Fibroblast of peridontal ligament (primary cell): Measurements from ENCODE around the gene ANKRD13D.

Experiments used
- DNase-seq: peaks from one replicate; pipeline ENCODE4 v3.0.0-alpha.2; 2010; ENCODE audit errors: extremely low read depth

Gene ANKRD13D

DNA sequence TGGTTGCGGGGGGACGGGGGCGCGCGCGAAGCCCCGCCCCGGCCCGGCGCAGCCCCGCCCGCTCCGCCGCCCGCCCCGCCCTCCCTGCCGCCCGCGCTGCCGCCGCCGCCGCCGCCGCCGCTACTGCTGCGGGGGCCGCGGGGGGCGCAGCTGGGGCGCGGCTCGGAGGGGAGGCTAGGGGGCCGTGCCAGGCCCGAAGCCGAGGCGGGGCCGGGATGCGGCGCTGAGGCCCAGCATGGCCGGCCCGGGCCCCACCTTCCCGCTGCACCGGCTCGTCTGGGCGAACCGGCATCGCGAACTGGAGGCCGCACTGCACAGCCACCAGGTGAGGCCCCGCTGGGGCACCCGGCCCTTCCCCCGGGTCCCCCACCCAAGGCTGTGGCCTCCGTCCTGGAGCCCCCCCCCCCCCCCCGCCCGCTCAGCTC, at the start of gene ANKRD13D:
ANKRD13D (plus strand) TSS at position 78 of the 425 bp plus-strand sequence; CDS start at position 236, 158 bp downstream.
- DNase-seq = no peak

DNA sequence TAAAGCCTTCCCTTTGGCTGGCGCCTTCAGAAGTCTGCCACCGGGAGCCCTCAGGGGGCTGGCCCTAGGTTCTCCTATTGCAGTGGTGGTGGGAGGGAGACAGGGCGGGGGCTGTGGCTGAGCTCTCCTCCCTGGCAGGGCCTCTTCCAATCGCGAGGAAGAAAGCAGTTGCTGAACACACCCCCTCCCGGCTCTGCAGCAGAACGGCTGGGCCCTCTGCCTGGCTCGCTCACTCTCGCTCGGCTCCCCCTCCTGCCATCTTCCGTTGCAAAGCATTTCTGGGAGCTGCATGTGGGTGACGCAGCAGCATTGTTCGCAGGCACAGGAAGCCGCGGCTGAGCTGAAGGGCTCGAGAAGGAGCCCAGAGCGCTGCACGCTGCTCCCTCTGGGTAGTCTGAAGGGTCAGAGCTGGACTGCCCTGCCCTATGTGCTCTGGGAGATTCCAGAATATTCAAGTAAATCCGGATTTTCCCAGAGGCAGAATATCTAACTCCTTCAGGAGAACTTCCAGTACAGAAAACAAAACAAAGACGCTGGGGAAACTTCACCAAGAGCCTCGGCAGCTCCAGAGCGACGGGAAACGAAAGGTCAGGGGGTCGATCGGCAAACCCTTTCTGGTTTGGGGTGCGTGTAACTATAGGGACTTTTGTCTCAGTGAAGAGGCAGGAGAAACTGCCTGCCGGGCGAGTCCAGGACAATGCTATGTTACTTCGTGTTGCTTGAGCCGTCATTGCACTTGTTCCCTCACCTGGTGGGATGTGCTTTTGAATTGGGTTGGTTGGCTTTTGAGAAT, 49.1 kb upstream of the ANKRD13D start:
- DNase-seq = peak; percentile 97

DNA sequence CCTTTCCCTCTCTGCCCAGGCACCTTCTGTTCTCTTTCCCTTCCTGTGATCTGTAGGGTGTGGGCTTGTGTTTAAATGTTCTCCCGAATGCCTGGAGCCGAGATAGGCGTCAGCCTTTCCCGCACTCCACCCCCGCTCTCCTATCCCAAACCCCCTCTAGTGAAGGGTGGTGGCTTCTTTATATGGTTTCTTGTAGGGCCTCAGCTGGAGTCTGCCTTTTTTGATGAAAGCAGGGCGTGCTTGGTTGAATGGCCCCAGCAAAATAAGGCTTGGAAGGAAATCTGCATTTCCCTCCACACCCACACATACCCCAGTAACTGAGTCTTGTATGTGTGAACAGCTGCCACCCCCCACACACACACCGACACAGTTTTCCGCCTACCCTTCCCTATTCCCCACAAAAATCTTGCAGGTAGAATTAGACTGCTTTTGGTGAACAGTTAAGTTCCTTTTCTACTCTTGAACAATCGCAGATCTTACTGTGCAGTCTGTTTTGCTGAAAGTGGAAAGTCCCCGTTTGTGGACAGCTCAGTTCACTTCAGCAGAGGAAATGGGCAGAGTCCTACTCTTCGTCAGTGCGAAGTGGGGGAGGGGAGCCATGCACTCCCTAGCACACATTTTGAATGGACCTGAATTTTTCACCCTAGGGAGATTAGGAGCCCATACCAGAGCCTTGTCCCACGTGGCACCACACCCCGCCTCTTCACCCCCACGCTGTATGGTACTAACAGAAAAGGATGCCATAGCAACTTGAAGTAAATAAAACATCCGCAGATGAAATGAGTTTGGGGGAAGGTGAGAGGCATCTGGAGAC, 48.3 kb upstream of the ANKRD13D start:
- DNase-seq = peak; percentile 72

DNA sequence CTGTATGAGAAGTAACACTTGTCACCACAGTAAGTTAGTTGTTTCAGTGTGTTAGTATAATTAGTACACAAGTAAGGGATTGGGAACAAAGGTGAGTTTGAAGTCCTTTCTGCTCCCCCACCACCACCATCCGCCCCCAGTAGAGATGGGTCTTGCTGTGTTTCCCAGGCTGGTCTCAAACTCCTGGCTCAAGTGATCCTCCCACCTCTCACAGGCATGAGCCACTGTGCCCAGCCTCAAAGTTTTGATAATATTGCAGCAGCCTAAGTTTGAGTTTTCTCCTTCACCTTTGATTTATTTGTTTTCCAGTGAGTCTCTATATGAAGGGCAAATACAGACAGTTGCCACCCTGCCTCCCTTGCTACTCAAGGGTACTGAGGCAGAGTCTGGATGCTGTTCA, 46.6 kb upstream of the ANKRD13D start:
- DNase-seq = no peak

DNA sequence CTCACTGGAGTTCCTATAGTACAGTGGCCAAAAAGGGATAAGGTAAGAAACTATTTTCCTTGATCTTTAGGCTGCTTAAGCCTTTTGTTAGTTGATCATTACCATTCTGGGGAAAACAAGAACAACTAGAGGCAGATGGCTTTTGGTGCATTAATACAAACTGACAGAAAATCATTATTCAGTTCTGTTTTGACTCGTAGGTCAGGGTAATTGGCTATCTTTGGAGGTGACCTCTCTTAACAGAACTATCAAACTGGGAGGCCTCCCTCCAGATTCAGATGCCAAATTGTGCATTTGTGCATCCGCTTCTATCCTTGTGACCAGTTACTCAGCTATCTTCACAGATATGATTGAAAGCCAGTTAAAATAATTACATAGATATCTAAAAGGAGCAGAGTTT, 46.1 kb upstream of the ANKRD13D start:
- no peak for DNase-seq

DNA sequence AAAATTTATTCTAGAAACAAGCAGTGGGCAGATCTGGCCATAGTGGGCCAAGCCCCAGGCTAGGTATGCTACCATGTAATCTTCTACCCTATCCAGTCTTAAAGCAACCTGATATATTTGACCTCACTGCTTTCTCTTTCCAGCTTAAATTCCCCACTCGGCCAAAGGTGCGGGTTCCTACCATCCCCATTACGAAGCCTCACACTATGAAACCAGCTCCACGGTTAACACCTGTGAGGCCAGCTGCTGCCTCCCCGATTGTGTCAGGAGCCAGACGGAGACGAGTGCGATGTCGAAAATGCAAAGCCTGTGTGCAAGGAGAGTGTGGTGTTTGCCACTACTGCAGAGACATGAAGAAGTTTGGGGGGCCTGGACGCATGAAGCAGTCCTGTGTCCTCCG, 44.1 kb upstream of the ANKRD13D start:
- no peak for DNase-seq

DNA sequence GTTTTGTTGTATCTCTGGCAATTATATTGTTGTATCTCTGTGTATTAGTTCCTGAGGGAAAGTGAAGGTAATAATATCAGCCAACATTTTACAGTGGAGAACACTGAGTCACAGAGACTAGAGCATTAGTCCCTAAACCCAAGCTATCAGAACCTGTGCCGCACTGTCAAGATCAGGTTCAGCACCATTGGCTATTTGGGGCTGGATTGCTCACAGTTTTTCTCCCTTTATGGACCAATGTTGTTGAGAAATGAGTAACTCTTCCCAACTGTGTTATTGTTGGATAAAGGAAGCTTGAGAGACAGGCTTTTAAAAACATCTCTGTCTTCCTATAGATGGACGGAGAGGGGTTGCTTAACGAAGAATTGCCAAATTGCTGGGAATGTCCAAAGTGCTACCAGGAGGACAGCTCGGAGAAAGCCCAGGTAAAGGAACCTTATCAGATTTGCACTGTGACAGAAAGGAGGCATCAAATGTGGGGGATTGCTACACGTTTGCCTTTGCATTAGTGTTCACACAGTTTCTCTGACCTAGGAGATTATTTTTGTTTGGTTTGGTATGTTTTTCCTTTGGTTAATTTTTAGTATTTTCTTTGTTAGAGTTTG, 41.1 kb upstream of the ANKRD13D start:
- no peak for DNase-seq

DNA sequence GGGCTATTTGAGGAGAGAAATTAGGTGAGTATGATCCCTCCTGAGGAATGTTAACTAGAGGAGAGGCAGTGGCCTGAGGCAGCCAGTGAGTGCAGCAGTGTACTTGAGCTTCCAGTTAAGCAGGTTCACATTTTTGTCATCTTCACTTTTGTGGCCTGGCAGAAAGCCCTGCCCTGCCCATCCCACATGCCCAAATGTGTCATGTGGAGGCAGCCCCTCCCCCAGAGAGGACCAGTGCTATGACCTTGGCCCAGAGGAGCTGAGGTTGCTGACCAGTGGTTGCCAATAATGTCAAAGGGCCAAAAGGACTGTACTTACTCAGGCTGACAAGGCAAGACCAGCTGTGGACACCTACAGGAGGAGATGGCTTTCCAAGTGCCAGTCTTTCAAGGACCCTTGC, 40.5 kb upstream of the ANKRD13D start:
- DNase-seq = no peak

DNA sequence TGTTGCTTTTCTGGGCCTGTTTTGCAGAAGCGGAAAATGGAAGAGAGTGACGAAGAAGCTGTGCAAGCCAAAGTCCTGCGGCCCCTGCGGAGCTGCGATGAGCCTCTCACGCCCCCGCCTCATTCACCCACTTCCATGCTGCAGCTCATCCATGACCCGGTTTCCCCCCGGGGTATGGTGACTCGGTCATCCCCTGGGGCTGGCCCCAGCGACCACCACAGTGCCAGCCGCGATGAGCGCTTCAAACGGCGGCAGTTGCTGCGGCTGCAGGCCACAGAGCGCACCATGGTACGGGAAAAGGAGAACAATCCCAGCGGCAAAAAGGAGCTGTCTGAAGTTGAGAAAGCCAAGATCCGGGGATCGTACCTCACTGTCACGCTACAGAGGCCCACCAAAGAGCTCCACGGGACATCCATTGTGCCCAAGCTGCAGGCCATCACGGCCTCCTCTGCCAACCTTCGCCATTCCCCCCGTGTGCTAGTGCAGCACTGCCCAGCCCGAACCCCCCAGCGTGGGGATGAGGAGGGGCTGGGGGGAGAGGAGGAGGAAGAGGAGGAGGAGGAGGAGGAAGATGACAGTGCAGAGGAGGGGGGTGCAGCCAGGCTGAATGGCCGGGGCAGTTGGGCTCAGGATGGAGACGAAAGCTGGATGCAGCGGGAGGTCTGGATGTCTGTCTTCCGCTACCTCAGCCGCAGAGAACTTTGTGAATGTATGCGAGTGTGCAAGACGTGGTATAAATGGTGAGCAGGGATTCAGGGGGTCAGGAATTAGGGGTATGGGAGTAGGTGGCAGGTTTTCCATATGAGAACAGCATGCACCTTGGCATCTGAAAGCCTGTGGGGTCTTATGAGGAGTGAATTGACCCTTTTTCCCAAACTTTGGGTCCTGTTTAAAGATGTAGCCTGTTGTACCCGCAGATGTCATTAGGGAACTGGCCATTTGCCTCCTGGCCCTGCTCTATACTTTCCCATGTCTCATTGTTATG, 38.8 kb upstream of the ANKRD13D start:
- DNase-seq = no peak

DNA sequence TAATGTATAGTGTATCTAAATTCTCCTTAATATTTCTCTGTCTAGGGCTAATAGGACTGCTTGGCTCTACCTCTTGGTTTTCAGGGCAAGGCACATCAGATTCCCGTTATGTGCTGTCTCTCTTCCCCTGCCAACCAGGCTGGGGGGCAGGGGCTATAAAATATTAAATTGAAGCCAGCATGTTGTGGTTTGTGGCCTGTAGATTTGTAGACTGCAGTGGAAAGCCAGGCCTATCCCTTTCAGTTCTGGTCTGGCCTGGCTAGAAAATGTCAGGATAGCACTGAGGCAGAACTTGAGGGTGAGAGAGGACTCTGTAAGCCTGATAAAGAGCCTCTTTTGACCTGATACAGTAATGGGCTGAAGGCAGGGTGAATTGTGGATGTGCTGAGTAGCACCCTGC, 37.3 kb upstream of the ANKRD13D start:
- DNase-seq = peak; percentile 56

DNA sequence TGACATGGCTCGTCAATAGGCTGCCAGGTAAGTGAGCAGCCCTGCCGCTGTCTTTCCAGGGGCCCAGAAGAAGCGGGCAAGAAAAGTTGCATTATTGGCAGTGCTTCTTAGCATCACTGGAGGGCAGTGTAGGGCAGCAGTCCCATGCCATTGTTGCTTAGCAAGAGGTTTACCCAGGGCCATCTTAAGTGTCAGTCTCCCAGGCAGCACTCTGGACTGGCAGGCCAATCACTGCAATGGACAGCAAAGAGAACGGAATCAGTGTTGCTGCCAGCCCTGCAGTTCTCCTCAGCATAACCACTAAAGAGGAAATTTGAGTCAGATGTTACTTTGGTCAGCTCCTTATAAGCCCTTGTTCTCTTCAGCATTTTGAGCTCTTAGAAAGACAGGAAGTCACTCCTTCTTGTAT, 36.3 kb upstream of the ANKRD13D start:
- DNase-seq = peak; percentile 81

DNA sequence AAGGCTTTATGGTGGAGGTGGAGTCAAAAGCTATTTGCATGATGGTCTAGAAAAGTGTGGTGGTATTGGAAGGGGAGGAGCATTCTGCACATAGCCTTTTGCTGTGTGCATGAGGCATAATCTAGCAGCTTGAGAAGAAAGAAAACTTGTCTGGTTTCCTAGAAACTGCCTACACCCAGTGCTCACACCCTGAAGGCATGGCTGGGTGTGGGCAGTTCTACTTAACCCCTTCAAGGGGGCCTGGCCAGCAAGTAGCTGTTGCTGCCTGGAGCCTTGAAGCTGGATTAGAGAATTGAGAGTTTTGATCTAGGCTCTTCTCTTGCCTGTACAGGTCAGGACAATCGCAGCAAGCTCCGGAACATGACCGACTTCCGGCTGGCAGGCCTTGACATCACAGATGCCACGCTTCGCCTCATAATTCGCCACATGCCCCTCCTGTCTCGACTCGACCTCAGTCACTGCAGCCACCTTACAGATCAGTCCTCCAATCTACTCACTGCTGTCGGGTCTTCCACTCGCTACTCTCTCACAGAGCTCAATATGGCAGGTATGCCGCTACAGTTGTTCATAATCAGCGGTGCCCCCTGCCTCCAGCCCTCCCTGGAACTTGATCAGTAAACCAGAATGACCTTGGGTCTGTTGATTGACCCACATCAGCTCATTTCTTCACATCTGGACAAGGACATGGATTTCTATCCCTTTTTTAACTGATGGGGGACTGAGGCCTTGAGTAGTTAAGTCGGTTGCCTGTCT, 35.1 kb upstream of the ANKRD13D start:
- DNase-seq = no peak

DNA sequence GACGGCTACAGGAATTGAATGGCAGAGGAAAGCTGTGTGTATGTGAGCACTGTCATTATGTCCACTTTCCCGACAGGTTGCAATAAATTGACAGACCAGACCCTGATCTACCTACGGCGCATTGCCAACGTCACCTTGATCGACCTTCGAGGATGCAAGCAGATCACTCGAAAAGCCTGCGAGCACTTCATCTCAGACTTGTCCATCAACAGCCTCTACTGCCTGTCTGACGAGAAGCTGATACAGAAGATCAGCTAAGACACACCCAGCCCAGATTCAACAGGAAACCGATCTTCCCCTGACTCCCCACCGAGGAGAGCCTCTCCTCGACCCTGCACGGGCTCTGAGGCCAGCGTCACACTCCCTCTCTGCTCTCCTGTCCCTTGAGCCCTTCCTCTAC, 34.3 kb upstream of the ANKRD13D start:
- no peak for DNase-seq

DNA sequence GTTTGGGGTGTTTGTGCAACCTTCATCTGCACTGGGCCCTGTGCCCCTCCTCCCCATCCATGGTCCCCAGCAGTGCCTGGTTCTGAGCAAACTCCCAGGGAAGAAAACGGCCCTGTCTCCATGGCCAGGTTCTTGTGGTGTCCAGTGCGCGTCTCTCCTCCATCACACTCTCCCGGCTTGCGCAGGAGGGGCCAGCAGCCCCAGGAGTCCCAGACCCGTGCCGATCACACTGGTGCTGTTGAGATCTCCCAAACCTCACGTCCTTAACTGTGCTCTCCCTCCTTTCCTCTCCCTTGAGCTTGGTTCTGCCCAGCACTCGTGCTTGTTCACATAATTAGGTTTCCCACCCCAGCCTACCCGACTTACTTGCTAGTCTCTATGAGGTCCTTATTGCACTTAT, 33.8 kb upstream of the ANKRD13D start:
- no peak for DNase-seq

DNA sequence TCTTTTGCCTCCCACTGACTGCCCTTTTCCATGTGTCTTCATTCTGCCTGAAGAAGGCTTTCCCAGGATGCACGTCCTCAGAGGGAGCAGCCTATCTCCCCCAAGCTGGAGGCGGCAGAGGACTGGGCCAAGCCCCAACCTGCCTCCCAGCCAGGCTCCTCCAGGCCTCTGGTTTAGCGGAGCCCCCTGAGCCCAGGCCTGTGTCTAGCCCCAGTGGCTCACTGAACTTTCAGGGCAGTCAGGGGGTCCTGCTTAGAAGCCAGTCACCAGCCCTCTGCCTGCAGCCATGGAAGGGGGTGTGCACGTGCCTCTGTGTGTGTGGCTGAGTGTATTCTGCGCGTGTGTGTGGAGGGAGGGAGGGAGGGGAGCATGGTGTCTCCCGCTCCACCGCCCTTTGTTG, 33.2 kb upstream of the ANKRD13D start:
- no peak for DNase-seq

DNA sequence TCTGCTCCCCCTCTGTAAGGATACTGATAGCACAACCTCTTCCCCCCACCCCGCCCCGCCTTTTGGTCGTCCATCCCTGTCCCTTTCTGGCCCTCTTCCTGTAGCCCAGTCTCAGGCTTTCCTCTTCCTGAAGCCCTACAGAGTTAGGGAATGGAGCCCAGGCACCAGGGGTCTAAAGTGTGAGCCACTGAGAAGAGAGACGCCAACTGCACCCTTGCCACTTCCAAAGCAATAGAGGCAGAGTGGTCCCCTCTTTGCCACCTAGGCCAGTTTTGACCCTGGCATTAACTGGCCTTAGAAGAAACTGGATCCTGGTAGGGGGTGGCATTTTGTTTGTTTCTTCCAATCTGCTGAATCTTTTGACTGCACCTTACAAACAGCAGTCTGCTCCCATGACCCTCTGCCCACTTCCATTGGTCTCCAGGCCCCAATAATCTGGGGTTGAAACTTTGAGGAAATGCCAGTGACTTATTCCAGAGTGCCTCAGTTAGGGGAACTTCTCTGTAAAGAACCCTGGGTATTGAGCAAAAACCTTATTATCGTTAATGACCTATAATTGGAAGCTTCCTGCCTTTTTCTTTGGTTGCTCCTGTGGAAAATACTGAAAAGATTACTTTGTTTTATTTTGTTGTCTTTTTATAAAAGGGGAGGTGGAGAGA, 32.5 kb upstream of the ANKRD13D start:
- DNase-seq = no peak

DNA sequence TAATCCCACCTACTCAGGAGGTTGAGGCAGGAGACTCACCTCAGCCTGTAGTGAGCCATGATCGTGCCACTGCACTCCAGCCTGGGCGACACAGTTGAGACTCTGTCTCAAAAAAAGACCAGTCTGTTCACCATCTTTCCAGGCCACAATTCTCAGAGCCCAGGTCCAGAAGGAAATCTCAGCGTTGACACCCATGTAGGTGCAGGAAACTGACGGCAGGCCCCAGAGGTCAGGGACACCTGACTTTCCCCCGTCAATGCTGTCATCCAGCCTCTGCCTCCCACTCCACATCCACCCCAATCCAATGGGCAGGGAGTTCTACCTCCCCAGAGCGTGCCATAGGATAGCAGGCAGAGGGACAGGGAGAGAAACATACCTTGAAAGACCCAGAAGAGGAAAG, 28.7 kb upstream of the ANKRD13D start:
- DNase-seq = no peak

DNA sequence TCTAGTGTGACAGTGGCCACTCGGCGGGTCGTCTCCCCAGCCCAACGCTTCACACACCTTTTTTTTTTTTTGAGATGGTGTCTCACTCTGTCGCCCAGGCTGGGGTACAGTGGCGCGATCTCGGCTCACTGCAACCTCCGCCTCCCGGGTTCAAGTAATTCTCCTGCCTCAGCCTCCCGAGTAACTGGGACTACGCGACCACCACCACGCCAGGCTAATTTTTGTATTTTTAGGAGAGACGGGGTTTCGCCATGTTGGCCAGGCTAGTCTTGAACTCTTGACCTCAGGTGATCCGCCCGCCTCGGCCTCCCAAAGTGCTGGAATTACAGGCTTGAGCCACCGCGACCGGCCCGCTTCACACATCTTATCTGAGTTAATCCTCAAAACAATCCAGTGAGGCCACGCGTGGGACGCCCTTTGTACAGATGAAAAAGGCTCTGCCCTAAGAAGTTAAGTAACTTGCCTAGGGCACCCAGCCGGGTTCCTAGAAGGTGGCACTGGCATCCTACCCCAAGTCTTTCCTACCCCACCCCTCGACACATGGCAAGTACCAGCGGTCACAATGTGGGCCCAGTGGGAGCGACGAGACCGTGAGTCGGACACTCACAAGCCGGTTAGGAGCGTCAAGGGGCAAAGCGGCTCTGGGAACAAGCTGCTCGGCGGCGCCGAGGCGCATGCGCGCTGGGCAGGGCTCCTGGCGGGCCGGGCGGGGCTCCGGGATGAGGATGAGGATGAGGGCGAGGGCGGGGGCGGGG, 28.0 kb upstream of the ANKRD13D start:
- DNase-seq = peak; percentile 46

DNA sequence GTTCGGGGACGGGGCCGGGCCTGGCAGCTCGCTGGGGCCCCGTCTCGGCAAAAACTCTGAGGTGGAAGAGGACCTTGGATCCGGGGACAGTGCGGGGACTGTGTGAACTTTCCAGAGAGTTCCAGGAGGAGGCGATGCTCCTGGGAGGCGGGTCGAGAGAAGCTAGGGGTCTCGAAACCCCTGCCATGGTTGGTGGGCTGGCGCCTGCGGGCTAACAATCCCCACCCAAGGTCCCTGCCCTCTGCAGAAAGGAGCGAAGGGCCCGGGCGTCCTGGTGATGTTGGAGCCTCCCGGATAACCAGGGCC, 27.5 kb upstream of the ANKRD13D start:
- DNase-seq = no peak
